GM10248 (cell line): ENCODE measurements around the gene GRK5.

Experiments used
- CTCF ChIA-PET: fragments of 300-600 bp; sonication (Branson Sonifier 250); formaldehyde crosslinking; extraction: SDS; loops from one replicate; lab custom pipeline; 2021; ENCODE audit warnings: antibody characterized with exemption; lab: Yijun Ruan, JAX
- POLR2A ChIA-PET: fragments of 350-650 bp; sonication (Branson Sonifier 250); formaldehyde crosslinking; extraction: SDS; loops from one replicate; lab custom pipeline; 2020; ENCODE audit warnings: antibody characterized with exemption; lab: Yijun Ruan, JAX
- DNase-seq: peaks from one replicate; pipeline ENCODE4 v3.0.0; 2012; ENCODE audit errors: extremely low spot score
- TF ChIP-seq, protein P1 (sequence below): IDR thresholded peaks from 2 replicates; pipeline ENCODE4 v1.5.1; 2012; ENCODE audit warnings: mild to moderate bottlenecking, low read depth; ENCODE audit errors: extremely low read depth, missing control alignments, control extremely low read depth

Gene GRK5

DNA sequence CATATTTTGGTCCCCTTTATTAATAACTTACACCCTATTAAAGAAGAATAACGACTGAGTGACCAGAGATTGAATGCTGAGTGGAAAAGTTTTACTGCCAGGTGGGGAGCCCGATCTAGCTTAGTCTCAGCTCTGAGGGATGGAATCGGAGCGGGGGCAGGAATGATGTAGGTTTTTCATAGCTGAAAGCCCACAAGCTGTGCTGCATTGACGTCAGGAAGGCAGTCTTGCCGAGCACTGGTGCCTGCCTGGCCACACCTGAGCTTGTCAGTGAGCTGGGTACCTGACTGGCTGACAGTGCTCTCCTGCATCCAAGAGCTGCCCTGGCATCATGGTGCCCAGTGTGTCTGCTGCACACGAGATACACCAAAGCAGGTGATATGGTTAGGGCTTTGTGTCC, 34.8 kb downstream of the GRK5 start:
- TF ChIP-seq, protein P1, sequence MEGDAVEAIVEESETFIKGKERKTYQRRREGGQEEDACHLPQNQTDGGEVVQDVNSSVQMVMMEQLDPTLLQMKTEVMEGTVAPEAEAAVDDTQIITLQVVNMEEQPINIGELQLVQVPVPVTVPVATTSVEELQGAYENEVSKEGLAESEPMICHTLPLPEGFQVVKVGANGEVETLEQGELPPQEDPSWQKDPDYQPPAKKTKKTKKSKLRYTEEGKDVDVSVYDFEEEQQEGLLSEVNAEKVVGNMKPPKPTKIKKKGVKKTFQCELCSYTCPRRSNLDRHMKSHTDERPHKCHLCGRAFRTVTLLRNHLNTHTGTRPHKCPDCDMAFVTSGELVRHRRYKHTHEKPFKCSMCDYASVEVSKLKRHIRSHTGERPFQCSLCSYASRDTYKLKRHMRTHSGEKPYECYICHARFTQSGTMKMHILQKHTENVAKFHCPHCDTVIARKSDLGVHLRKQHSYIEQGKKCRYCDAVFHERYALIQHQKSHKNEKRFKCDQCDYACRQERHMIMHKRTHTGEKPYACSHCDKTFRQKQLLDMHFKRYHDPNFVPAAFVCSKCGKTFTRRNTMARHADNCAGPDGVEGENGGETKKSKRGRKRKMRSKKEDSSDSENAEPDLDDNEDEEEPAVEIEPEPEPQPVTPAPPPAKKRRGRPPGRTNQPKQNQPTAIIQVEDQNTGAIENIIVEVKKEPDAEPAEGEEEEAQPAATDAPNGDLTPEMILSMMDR, result no peak
- ChIA-PET POLR2A (interaction anchor here (0.6 kb wide), 1 partner anchor 30 kb away, joined by 5 read pairs; no protein-coding TSS in a partner anchor), CTCF (interaction anchor here (0.9 to 2.2 kb wide), 4 partner anchors 8 to 33 kb away, joined by 3 to 10 read pairs (median 4); no protein-coding TSS in a partner anchor)
- no peak for DNase-seq

DNA sequence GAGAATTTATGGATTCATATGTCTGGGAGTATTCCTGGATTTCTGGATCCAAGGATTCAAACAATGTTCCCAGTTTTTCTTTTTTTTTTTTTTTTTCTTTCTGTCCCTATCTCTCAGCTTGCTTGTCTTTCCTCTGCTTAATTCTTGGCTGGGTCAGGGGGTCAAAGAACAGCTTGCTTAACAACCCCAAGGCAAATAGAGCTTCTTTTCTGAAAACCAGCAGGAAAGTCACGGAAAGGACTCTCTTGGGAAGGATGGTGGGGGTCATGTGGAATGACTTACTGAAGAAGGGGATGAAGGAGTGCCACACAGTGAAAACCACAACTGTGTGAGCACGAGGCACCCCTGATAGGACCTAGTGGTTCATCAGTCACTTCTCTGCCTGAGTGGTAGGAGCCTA, 36.1 kb downstream of the GRK5 start:
- TF ChIP-seq, protein P1, result no peak
- CTCF ChIA-PET, result interaction anchor here (1.2 kb wide), 1 partner anchor 13 kb away, joined by 3 read pairs; no protein-coding TSS in a partner anchor
- POLR2A ChIA-PET, result no interaction called here
- DNase-seq, result no peak

DNA sequence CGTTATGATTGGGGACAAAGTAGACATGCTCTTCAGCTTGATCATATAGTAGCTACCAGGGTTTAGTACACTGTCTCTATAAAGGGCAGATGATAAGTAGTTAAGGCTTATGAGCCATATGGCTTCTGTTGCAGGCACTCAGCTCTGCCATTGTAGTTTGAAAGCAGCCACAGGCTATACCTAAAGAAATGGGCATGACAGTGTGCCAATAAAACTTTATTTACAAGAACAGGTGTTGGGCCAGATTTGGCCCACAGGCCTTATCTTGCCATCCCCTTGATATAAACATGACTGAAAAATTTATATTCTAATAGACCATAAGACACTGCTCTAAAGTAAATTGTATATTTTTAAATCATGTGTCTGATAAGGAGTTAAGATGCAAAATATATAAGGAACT, 36.6 kb downstream of the GRK5 start:
- POLR2A ChIA-PET, result no interaction called here
- CTCF ChIA-PET, result interaction anchor here (1.2 kb wide), 1 partner anchor 13 kb away, joined by 3 read pairs; no protein-coding TSS in a partner anchor
- DNase-seq, result no peak
- TF ChIP-seq, protein P1, result no peak

- ChIA-PET CTCF (interaction anchor here (1.0 to 1.7 kb wide), 2 partner anchors 23 to 39 kb away, joined by 3 to 4 read pairs; no protein-coding TSS in a partner anchor), POLR2A (no interaction called here)
These were observed 37.9 kb downstream of the GRK5 start for GRCh38 chr10:119245272-119245671.

DNA sequence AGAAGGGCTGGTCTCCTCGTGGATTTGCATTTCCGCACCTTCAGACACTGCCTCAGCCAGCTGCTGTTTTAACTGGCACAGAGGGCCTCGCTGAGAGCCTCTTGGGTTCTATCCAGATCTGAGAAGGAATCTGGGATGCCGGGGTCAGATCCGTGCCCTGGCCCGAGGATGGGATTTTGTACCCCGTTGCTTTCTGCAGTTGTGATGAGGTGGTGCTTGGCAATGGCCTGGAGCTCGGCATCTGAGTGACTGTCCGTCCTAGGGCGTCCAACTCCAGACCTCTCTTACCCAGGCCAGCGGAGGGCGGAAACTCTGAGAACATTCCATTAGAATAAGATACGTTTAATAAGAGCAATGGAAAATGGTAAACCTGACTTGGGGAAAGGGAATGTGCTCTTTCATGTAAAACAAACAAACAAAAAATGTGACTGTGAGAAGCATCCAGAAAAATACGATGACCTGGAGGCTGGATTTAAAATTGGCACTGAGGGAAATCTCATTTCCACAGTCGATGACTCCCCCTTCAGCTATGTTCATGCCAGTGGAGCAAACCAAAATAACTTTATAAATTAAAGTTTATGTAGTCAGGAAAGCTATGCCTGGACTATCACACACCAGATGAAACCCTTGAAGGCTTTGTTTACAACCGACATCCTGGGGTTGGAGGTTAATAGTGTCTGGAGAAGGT, 39.6 kb downstream of the GRK5 start:
- no peak for DNase-seq
- TF ChIP-seq, protein P1, result no peak
- ChIA-PET CTCF (interaction anchor here (1.0 to 1.7 kb wide), 5 partner anchors 8 to 49 kb away, joined by 4 to 5 read pairs (median 5); no protein-coding TSS in a partner anchor), POLR2A (no interaction called here)

More at GRCh38 chr10:119245272-119245671, 37.9 kb downstream of the GRK5 start:
- TF ChIP-seq, protein P1, result no peak
- DNase-seq, result no peak

GRCh38 chr10:119247550-119247894, 40.2 kb downstream of the GRK5 start:
- POLR2A ChIA-PET, result no interaction called here
- CTCF ChIA-PET, result interaction anchor here (0.7 to 3.2 kb wide), 7 partner anchors 8 to 169 kb away, joined by 3 to 11 read pairs (median 5); no protein-coding TSS in a partner anchor

More at GRCh38 chr10:119247550-119247894, 40.2 kb downstream of the GRK5 start:
- TF ChIP-seq, protein P1, result no peak
- DNase-seq, result no peak
